ENCODE measurements around the gene HNRNPUL1.
"Not testable (repeated sequence)": the region's sequence is repeated elsewhere in the genome, so short reads cannot be mapped to it uniquely, and the experiment has no call there.

The HNRNPUL1 gene

DNA sequence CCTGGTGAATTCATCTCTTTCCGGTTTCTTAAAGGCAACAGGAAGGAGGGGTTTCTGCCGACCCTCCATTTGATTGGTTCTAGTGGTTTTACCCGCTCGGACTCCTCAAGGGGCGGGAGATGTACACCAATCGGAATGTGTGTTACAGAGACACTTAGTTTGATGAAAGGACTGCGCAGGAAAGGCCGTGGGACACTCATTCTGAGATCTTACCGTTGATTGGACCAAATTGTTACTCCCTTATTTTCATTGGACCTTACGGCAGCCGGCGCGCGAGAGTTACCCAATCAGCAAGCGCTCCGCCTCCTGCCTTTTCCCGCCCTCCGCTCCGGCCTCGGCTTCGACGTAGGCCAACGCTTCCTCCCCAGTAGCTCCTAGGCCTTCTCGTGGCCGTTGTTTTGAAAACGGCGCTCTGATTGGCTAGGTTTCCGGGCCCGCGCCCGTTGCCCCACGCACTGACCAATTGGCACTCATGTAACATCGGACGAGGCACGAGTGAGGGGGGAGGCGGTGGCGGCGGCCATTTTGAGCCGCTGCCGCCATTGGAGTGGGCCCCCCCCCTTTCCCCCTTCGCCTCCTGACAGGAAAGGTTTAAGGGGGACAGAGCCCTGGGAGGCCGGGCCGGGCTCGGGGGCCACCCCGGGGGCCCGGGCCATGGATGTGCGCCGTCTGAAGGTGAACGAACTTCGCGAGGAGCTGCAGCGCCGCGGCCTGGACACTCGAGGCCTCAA is at the start of gene HNRNPUL1:
TSS of gene HNRNPUL1 (plus strand) at position 523 of the 731 bp plus-strand sequence. CDS start at position 655, 132 bp downstream.
- peak; percentile 100 for DNase-seq

DNA sequence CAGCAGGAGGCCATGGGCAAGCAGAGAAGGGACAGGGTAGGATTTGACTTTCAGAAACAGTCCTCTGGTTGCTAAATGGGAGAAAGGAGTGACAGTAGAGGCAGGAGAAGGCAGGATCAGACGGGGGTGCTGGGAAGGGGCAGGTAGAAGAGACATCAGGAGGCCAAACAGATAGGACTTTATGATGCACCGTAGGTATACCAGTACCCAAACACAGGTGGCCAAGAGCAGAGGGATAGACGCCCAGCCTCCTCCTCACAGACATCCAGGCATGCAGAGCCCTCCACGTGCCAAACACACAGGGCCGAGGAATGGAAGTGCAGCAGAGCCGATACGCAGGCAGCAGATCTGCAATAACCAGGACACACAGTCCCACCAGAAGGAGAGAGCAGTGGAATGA is 46.4 kb upstream of the HNRNPUL1 start:
- no peak for DNase-seq

DNA sequence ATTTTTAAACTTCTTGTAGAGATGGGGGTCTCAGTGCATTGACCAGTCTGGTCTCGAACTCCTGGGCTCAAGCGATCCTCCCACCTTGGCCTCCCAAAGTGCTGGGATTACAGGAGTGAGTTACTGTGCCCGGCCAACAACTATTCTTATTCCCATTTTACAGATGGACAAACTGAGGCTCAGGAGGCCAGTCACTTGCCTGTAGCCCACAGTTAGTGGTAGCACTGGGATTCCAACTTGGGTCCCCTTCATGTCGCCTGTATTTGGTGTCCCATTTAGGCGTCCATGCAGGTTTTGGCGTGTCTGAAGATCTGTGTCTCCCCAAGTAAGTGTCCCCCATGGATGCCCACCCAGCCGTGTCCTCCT is 45.9 kb upstream of the HNRNPUL1 start:
- DNase-seq: no peak

DNA sequence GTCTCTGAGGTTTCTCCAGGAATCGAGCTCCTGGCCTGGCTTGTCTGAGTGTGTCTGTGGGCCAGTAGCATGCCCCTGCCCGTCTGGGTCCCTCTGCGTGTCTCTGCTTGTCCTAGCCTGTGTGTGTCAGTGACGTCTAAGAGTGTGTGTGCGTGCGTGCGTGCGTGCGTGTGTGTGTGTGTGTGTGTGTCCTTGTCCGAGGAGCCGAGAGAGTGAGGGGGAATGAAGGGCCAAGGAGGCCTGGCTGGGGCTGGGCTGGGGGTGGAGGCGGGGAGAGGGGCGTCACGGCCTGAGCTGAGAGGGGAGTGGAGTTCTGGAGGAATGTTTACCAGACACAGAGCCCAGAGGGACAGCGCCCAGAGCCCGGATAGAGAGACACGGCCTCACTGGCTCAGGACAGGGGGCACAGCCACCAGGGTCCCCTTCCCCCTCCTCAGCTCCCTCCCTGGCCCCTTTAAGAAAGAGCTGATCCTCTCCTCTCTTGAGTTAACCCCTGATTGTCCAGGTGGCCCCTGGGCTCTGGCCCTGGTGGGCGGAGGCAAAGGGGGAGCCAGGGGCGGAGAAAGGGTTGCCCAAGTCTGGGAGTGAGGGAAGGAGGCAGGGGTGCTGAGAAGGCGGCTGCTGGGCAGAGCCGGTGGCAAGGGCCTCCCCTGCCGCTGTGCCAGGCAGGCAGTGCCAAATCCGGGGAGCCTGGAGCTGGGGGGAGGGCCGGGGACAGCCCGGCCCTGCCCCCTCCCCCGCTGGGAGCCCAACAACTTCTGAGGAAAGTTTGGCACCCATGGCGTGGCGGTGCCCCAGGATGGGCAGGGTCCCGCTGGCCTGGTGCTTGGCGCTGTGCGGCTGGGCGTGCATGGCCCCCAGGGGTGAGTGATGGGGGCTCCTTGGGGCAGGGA is 45.3 kb upstream of the HNRNPUL1 start, which contains the start of gene AXL:
TSS of gene AXL (plus strand) at position 609 of the 893 bp plus-strand sequence. CDS start at position 779, 170 bp downstream.
- DNase-seq: no peak

DNA sequence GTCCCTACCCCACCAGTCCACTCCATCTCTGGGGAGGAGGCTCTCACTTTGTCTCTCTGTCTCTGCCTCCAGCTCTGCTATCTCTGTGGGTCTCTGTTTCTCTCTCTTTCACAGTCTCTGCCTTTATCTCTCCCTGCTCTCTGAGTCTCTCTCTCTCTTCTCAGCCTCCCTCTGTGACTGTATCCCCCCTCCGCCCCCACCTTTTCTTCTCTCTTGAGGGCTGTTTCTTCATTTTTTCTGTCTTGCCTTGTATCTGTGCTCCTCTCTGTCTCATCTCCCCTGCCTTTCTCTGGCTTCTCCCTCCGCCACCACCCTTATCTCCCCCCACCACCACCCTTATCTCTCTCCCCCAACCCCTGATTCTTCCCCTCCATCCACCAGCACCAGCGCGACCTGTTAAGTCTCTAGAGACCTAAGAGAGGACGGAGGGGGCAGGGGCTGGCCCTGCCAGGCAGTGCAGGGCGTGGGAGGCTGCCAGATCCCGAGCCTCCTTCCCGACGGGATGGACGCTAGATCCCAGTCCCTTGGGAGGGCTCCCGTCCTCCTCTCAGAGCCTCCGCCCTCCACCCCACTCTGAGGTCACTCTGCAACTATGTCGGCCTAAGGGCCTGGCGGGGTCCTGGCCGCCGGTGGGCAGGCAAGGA is 44.1 kb upstream of the HNRNPUL1 start:
- no peak for DNase-seq

DNA sequence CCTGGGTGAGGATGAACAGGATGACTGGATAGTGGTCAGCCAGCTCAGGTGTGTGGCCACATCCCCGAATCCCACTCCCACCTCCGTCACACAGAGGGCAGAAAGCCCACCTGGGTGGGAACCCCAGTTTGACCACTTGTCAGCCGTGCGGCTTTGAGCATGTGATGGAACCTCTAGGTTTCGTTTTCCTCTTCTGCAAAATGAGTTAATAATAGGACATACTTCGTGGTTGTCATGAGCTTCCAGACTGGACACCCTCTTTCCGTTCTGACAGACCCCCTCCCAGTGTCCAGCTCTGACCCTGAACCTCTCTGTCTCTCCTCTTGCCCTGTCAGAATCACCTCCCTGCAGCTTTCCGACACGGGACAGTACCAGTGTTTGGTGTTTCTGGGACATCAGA is 43.4 kb upstream of the HNRNPUL1 start:
- DNase-seq: no peak

DNA sequence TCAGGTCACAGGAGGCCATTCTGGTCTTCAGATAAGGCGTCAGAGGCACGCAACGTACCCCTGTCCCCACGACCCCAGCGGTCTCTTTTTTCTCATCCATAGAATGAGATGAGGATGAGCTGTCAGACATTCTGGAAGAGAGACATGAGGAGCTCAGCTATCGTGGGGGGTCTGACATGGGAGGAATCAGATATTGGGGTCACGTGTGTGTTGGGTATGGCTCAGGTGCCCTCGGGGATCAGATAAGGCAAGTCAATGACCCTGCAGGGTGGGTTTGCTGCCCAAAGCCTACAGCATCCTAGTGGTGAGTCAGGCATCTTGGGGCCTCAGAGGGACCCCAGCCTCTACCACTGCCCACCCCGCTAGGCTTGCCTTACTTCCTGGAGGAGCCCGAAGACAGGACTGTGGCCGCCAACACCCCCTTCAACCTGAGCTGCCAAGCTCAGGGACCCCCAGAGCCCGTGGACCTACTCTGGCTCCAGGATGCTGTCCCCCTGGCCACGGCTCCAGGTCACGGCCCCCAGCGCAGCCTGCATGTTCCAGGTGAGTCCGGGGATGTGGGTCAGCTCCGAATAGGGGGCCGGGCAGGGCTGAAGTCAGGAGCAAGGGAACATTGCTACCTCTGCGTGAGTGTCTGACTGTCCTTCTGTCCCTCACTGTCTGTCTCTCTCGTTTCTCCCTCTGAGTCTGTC is 42.5 kb upstream of the HNRNPUL1 start:
- no peak for DNase-seq

DNA sequence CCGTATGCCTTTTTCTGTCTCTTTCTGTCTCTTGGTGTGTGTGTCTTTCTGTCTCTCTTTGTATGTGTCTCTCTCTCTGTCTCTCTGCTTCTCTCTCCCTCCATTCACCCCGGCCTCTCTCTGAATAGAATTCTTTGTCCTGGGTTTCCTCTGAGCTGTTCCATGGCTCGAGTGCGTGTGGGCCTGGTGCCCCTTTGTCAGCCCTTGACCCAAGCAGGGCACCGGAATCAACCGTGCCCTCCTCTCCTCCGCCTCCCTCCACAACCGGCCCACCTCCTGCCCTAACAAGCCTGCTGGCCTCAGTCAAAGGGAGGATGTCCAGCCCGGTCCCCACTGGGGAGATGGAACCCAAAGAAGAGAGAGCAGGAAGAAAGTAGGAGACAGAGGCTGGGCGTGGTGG is 41.9 kb upstream of the HNRNPUL1 start:
- no peak for DNase-seq

DNA sequence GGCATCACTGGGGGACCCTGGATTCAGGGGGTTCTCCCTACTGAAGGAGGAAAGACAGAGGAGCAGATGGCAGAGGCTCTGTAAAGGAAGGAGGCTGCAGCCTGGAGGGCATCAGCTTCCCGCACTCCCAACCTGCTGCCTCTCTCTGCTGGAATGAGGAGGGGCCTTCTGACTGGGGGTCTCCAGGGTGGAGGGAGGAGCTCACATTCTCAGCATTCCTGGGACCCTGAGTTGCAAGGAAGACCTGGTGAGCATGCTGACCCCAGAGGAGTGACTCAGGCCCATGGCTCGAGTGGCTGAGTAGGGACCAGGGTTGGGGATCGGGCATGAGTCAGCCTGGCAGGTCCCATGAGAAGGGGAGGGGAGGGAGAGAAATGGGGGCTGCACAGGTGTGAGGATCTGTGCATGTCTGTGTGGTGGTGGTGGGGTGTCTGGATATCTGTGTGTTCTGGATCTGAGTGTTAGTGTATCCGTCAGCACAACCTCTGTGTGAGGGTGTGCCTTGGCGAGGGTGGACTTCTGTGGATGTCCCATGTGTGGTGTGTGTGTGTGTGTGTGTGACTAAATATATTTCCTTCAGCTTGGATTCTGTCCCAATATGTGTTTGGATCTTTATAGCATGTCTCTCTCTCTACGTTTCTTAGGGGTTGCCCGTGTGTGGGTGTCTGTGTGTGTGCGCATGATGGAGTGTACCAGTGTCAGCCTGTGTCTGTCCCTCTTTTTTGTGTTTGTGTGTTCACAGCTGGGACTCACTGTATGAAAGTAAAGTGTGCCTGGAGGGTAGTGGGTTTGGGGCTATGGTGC is 40.5 kb upstream of the HNRNPUL1 start:
- DNase-seq: no peak

DNA sequence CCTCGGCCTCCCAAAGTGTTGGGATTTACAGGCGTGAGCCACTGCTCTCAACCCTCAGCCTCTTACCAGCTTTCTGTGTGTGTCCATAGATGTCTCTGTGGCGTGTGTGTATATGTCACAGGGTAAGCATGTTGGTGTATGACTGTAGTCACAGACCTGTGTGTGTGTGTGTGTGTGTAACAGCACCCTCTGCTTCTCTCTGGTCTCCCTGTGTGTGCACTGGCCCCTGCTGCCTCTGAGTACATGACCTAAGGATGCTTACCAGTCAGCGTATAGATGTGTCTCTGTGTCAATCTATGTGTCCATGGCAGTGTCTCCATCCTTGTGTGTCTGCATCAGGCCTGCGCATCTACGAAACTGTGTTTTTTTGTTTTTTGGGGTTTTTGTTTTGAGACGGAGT is 39.5 kb upstream of the HNRNPUL1 start:
- DNase-seq: no peak

DNA sequence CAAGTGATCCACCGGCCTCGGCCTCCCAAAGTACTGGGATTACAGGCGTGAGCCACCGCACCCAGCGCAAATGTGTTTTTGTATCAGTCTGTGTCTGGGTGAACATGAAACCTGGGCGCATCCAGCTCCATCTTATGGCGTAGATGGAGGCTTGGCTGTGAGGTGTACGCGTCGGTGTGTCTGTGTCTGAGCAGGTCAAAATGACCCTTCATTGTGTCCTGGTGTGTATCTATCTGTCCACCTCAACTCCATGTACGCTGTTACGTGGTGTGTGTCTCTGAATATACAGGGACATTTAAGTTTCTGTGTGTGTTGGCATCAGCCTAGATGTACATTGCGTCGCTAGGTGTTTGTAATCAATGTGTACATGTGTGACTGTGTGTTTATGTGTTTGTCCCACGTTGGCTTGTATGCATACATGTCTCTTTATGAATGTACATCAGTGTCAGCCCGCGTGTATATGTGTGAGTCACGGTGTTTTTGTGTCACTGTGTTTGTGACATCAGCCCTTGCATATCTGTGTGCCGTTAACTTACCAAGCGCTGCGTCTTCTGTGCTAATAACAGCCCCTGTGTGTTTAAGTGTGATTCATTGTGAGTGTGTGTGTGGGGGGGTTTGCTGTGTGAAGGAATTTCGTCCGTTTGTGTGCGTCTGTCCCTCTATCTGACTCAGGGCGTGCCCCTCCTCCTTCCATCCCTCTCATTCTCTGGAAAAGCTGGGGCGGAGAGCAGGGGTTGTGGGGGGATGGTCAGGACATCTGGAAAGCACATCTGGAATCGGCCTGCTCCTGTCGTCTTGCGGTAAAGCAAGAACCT is 38.7 kb upstream of the HNRNPUL1 start:
- no peak for DNase-seq

DNA sequence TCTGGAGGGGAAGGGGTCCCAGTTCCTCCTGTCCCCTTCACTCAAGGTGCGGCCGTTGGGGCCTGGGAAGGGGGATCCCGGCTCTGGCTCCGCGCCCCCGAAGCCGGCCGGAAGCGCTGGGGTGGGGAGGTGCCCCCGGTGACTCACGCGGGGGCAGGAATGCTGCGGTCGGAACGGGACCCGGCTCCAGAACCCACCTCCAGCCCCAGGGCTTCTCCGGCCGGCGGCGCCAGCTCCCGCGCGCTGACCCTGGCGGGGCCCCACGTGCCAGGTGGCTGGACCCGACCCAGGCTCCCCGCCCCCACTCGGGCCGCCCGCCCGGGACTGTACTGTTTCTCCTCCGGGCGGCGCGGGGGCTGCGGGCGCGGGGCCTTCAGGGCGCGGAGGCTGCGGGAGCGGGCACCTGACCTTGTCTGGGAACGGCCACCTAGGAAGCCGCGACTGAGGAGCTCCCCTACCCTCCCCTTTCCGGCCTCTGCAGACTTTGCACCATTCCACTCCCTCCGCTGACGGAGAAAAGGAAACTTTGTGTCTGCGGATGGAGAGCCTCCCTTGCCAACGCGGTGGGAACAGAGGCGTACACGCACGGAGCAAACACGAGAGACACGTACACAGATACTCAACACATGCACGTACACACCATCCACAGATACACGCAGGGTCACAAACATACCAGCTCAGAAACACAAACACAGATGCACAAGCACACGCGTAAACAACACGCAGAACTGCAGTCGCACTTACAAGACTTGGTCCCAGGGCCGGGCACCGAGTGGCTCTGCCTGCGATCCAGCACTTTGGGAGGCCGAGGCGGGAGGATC is 37.9 kb upstream of the HNRNPUL1 start:
- peak in 2 of 3 experiments; percentile 6 to 11 for DNase-seq

DNA sequence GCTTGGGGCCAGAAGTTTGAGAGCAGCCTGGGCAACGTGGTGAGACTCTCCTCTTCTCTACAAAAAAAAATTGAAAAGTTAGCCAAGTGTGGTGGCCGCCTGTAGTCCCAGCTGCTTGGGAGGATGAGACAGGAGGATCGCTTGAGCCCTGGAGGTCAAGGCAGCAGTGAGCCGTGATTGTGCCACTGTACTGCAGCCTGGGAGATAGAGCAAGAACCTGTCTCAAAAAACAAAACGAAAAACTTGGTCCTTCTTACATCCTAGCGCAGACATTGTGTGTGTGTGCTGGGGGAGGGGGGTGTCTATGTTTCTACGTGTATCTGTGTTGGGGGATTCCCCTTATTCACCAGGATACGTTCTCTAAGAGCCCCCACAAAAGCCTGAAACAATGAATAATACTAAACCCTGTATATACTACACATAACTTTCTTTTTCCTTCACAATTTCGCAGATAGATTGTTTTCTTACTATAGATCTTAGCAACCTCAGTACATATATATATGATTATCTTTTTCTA is 37.2 kb upstream of the HNRNPUL1 start:
- no peak for DNase-seq

DNA sequence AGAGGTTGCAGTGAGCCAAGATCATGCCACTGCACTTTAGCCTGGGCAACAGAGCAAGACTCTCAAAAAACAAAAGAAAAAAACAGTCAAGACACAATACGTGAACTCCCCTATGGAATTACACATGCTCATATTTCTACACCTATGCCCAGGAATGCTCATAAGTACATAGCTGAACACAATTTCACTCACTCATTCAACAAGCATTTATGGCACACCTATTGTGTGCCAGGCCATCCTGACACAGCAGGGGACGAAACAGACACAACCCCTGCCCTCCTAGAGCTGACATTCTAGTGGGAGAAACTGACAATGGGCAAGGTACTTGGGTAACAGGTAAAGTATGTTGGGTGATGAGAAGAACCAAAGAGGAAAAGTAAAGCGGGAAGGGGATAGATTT is 35.7 kb upstream of the HNRNPUL1 start:
- DNase-seq: no peak

DNA sequence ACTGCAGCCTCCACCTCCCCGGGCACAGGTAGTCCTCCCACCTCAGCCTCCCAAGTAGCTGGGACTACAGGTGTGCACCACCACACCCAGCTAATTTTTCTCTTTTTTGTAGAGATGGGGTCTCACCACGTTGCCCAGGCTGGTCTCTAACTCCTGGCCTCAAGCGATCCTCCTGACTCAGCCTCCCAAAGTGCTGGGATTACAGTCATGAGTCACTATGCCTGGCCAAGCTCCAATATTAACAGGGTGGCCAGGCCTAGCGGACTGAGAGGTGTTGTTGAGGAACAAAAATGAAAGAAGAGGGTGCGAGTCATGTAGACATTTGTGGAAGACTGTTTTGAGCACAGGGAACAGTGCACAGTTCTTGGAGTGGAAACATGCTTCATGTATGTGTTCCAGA is 34.8 kb upstream of the HNRNPUL1 start:
- not testable (repeated sequence) for DNase-seq

DNA sequence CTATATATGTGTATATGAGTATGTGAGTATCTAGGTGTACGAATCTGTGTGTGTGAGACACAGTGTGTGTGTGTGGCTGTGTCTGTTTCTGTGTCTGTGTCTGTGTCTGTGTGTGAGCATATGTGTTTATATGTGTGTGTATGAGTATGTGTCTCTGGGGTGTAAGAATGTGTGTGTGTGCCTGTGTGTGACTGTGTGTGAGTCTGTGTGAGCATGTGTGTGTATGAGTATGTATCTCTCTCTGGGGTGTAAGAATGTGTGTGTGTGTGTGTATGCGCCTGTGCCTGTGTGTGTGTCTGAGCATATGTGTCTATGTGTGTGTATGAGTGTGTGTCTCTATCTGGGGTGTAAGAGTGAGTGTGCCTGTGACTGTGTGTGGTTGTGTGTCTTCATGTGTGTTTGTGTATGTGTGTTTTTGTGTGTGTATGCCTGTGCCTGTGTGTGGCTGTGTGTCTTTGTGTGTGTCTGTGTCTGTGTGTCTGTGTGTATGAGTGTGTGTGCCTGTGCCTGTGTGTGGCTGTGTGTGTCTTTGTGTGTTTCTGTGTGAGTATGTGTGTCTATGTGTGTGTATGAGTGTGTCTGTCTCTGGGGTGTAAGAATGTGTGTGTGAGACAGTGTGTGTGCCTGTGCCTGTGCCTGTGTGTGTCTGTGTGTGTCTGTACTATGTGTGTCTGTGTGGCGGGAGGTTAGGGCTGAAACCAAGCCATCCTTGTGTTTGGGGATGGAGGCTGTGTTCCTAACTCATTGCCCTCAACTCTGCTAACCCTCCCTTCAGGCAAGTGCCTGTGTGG is 33.9 kb upstream of the HNRNPUL1 start:
- no peak for DNase-seq

DNA sequence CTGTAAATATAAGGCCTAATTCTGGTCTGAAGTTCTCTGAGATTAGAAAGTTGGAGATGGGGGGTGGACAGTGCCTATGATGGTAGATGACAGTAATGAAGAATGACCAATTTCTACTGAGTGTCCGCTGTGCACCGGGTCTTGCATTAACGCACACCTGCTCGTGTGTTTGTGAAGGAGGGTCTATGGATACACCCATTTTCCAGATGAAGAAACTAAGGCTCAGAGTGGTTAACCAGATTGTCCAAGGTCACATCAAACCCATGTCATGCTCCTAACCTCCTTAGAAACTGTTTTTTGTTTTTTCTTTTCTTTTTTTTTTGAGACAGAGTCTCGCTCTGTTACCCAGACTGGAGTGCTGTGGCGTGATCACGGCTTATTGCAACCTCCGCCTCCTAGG is 31.5 kb upstream of the HNRNPUL1 start:
- no peak for DNase-seq

DNA sequence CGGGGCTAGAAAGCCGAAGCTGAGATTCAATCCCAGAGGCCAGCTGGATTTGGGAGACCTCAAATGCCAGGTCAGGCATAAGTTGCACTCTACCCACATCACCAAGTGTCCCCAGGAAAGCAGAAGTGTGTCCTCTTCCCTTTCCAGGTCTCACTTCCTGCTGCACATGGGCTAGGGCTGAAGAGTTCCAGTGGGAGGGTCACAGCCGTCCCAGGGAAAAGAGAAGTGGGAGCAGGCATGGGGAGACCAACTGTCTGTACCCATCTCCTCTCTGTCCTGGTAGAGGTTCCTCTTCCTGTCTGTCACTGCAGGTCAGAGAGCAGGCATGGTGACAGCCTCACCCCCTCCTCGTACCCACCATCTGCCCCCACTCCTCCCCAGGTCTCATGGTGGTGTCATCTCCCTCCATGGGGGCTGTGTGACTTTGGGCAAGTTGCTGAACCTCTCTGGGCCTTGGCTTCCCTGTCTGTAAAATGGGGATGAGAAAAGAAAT is 30.4 kb upstream of the HNRNPUL1 start:
- no peak for DNase-seq

Measured in NCI-H1417 (cell line).